GM23248 (cell line): Measurements from ENCODE around the gene CACHD1.

Experiments used
- EZH2 ChIP-seq: fragments of 200-600 bp; sonication (generic); IDR thresholded peaks from 2 replicates; pipeline ENCODE4 v1.6.1; 2018; ENCODE audit warnings: antibody characterized with exemption, mild to moderate bottlenecking; ENCODE audit not compliant: insufficient read depth, poor library complexity, severe bottlenecking
- EZH2phosphoT487 ChIP-seq: fragments of 200-600 bp; sonication (generic); IDR thresholded peaks from 2 replicates; pipeline ENCODE4 v1.6.1; 2018; ENCODE audit warnings: antibody characterized with exemption, moderate library complexity, mild to moderate bottlenecking, low read depth; ENCODE audit not compliant: insufficient read depth

DNA sequence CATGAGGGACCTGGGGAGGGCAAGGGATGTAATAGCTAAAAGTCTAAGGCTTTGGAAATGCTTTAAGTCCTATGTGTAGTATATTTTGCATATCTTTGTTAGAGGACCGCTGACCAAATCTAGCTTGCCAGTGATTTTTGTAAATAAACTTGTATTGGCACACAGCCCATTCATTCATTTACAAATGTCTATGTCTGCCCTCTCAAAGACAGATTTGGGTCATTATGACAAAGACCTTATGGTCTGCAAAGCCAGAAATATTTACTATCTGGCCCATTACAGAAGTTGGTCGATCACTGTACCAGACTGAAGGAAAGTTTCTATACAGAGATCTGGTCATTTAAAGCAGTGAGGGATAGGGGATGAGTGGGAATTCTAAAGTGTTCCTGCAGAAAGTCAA lies 154.9 kb downstream of the CACHD1 start:
- TF ChIP-seq EZH2 (no peak), EZH2phosphoT487 (no peak)
